DLD1 (cell line): Measurements from ENCODE around the gene AOC2.
"Not testable (repeated sequence)": the region's sequence is repeated elsewhere in the genome, so short reads cannot be mapped to it uniquely, and the experiment has no call there.

Source experiments
- in situ Hi-C: cut with HindIII; loops from 2 replicates; pipeline ENCODE4 v1.10.0; 2017; ENCODE audit warnings: low sequenced_read_pairs

Gene AOC2

GRCh38 chr17:42830971-42831370 lies 13.4 kb upstream of the AOC2 start:
- in situ Hi-C loops = no loop called here

- in situ Hi-C loops = no loop called here
These were observed 12.0 kb upstream of the AOC2 start for GRCh38 chr17:42832213-42832933.

- in situ Hi-C loops = no loop called here
These were observed 11.2 kb upstream of the AOC2 start, which contains the start of gene PSME3 for GRCh38 chr17:42832934-42833766. PSME3 (plus strand) TSS chr17:42833397; CDS start chr17:42833632, 235 bp downstream.

GRCh38 chr17:42833767-42834422 lies 10.5 kb upstream of the AOC2 start:
- in situ Hi-C loops = no loop called here

- in situ Hi-C loops = no loop called here
These were observed 8.6 kb upstream of the AOC2 start for GRCh38 chr17:42835732-42836131.

GRCh38 chr17:42841975-42842685 lies 2.2 kb upstream of the AOC2 start:
- in situ Hi-C loops = no loop called here

GRCh38 chr17:42843358-42843934 lies 934 bp upstream of the AOC2 start:
- in situ Hi-C loops = no loop called here

GRCh38 chr17:42844761-42845555 lies 578 bp downstream of the AOC2 start:
- in situ Hi-C loops = no loop called here

GRCh38 chr17:42845556-42845917 lies 1.2 kb downstream of the AOC2 start:
- in situ Hi-C loops = no loop called here

- in situ Hi-C loops = no loop called here
These were observed 1.7 kb downstream of the AOC2 start for GRCh38 chr17:42845918-42846593.

- in situ Hi-C loops = no loop called here
These were observed 2.4 kb downstream of the AOC2 start for GRCh38 chr17:42846594-42847280.

GRCh38 chr17:42848093-42848492 lies 3.7 kb downstream of the AOC2 start:
- in situ Hi-C loops = no loop called here

GRCh38 chr17:42849031-42849430 lies 4.7 kb downstream of the AOC2 start:
- in situ Hi-C loops = no loop called here

- in situ Hi-C loops = no loop called here
These were observed 5.2 kb downstream of the AOC2 start for GRCh38 chr17:42849451-42850181.

- in situ Hi-C loops = no loop called here
These were observed 6.6 kb downstream of the AOC2 start, which contains the start of gene AOC3 for GRCh38 chr17:42850954-42851353. AOC3 (plus strand) TSS chr17:42851199; CDS start chr17:42851344, 145 bp downstream.

GRCh38 chr17:42851371-42852240 lies 7.2 kb downstream of the AOC2 start:
- in situ Hi-C loops = not testable (repeated sequence)

GRCh38 chr17:42852351-42852750 lies 8.0 kb downstream of the AOC2 start:
- in situ Hi-C loops = no loop called here
